Sigmoid colon (tissue), 7 donors: ENCODE data around the gene BBX. TPM values are rescaled to one million over a fixed set of nuclear protein-coding genes. Genes with fewer than 3 reads are reported as not detected.

ENCODE experiments used
- DNase-seq: peaks from one replicate; pipeline ENCODE4 v3.0.0-alpha.2; 2019
- H3K27ac ChIP-seq, 4 donors: fragments of 200-600 bp; sonication (generic); one replicate each; pipeline ENCODE4 v1.5.1; 2016 to 2019; ENCODE audit warnings: mild to moderate bottlenecking in 1 of 4
- H3K27me3 ChIP-seq, 3 donors: fragments of 200-600 bp; sonication (generic); one replicate each; pipeline ENCODE4 v1.5.1; 2019; ENCODE audit warnings: mild to moderate bottlenecking in 1 of 3
- H3K36me3 ChIP-seq, 4 donors: fragments of 200-600 bp; sonication (generic); one replicate each; pipeline ENCODE4 v1.5.1; 2016 to 2019
- H3K4me1 ChIP-seq, 4 donors: fragments of 200-600 bp; sonication (generic); one replicate each; pipeline ENCODE4 v1.5.1; 2017 to 2019
- H3K4me3 ChIP-seq, 4 donors: fragments of 200-600 bp; sonication (generic); one replicate each; pipeline ENCODE4 v1.5.1; 2017 to 2019; ENCODE audit warnings: mild to moderate bottlenecking in 2 of 4, moderate library complexity in 1 of 4
- H3K9me3 ChIP-seq, 4 donors: fragments of 200-600 bp in 3 of 4; sonication (generic) in 3 of 4; one replicate each; pipeline versions ENCODE4 v1.5.1 to v1.6.1; 2013 to 2019
- CTCF ChIP-seq, 4 experiments: fragments of 450-650 bp in 3 of 4; fragments of 200-600 bp in 1 of 4; IDR thresholded peaks; one replicate each; pipeline ENCODE4 v1.5.1; 2016 to 2019; ENCODE audit warnings: antibody characterized with exemption in 4 of 4, mild to moderate bottlenecking in 3 of 4, moderate library complexity in 2 of 4
- EP300 ChIP-seq, 4 donors: sonication (generic); formaldehyde crosslinking; IDR thresholded peaks; one replicate each; pipeline ENCODE4 v1.6.1; 2017; ENCODE audit warnings: antibody characterized with exemption in 4 of 4
- POLR2A ChIP-seq, 2 donors: fragments of 450-650 bp; IDR thresholded peaks; one replicate each; pipeline ENCODE4 v1.6.1; 2016; ENCODE audit warnings: antibody characterized with exemption in 2 of 2, mild to moderate bottlenecking in 2 of 2, moderate library complexity in 2 of 2
- POLR2AphosphoS5 ChIP-seq, 4 donors: sonication (generic); formaldehyde crosslinking; IDR thresholded peaks; one replicate each; pipeline ENCODE4 v1.6.1; 2017; ENCODE audit warnings: antibody characterized with exemption in 4 of 4
- WGBS, 2 donors: extraction: QIAGEN DNeasy Blood & Tissue Kit; methylation state at CpG; one replicate each; pipeline ENCODE4 v1.1.7; 2013; 5-methylcytosine and 5-hydroxymethylcytosine counted together
- intact Hi-C: fragments of 100-400 bp; cut with DNase I; formaldehyde crosslinking; loops from one replicate; pipeline ENCODE4 v1.15.1; 2023
- polyA plus RNA-seq, 3 donors: library from polyadenylated mRNA; stranded (reverse); fragments of 200-250 nt; gene quantifications; one replicate each; pipeline ENCODE4 v1.2.3, GENCODE V29; 2013
- total RNA-seq, 4 donors: library from RNA; depleted of rRNA; stranded (reverse); fragments of >200 nt; gene quantifications; one replicate each; pipeline ENCODE4 v1.1.0, GENCODE V29; 2016
- donor health status: healthy with polysubstance abuse.
- donor health status: Bipolar disorder and iron deficiency.
- donor health status: healthy.

BBX gene
- total and polyA plus RNA-seq, 7 donors = 3.0 to 93.3 (median 71.1) TPM

- WGBS, 2 donors = 65 to 75% methylated on average over 3 of the region's 3 CpGs
- DNase-seq = no peak
- Histone ChIP-seq H3K4me1 (peaks cover 0 to 42% (median 18%) of the 10 kb centered on the region in 4 donors), H3K27me3 (no peaks in the 10 kb centered on the region), H3K36me3 (no peaks in the 10 kb centered on the region), H3K4me3 (no peak overlapping the region), H3K9me3 (no peaks in the 10 kb centered on the region), H3K27ac (no peak overlapping the region)
- TF ChIP-seq CTCF (IDR thresholded peaks at IDR 0.05) (peak; percentile 25 to 50 (median 38)), POLR2A (IDR thresholded peaks at IDR 0.05) (no peak)
- intact Hi-C loops = loop anchor here (5.0 to 10.0 kb wide), 4 partner anchors 82 to 427 kb away; partner anchors contain the start of gene BBX
Observed at GRCh38 chr3:107660306-107660976, 137.7 kb downstream of the BBX start.

DNA sequence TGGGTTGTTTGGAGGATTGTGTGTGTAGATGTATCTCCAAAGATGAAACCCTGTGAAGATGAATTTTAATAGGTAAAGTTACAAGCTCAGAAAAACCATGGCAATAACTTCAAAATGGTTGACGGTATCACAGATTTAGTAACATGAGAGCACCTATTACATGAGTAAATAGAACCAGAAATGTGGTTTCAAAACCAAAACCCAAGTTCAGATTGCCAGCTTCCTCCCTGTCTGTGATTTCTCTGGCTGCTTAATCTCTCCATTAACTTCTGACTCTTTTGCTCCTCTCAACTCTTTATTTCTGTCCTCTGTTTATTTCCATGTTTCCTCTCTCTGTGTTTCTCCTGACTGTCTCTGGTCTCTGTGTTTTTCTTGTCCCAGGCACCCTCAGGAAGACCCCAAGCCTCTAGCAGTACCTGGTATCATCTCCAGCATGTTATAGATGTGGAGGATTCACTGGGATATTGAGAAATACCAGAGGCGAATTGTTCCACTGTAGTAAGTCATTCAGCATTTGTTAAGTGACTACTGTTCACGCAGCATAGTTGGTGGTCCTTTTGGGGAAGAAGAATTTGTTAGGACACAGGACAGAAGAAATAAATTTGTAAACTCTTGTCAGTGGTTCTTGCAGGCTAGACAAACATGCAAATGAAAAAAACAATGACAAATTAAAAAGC lies 138.8 kb downstream of the BBX start:
- no peaks in the 10 kb centered on the region for H3K36me3 ChIP-seq
- 63 to 87% methylated on average over 3 of the region's 3 CpGs for WGBS, 2 donors
- peak overlapping the region in 3 of 4 donors; percentile 15 to 35 (median 21) for H3K4me3 ChIP-seq
- DNase-seq = no peak
- H3K27me3 ChIP-seq = no peaks in the 10 kb centered on the region
- peak overlapping the region; percentile 69 to 79 (median 74) for H3K27ac ChIP-seq
- no peak for TF ChIP-seq CTCF (IDR thresholded peaks at IDR 0.05)
- TF ChIP-seq EP300 (IDR thresholded peaks at IDR 0.05) = no peak
- no peak for TF ChIP-seq POLR2AphosphoS5 (IDR thresholded peaks at IDR 0.05)
- no peak for TF ChIP-seq POLR2A (IDR thresholded peaks at IDR 0.05)
- H3K4me1 ChIP-seq = peaks cover 0 to 43% (median 18%) of the 10 kb centered on the region in 4 donors
- H3K9me3 ChIP-seq = no peaks in the 10 kb centered on the region
- intact Hi-C loops = loop anchor here (5.0 to 10.0 kb wide), 4 partner anchors 81 to 426 kb away; partner anchors contain the start of gene BBX

DNA sequence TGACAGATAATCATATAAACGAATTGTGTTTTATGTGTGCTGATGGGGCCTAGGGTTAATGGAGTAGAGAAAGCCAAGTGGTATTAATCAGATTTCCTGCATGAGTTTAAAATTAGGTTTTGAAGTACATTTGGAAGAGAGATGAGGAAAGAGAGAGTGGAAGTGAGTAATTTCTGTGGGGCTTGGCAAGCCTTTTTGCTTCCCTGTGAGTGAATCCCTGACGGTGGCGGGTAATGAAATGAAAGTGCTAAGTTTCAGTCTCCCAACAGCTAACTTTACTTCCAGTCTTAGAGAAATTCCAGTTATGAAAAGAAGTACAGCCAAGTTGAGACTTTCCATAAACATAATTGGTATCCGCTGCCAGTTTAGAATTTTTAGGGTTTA lies 139.4 kb downstream of the BBX start:
- 60 to 82% methylated on average over 4 of the region's 4 CpGs for WGBS, 2 donors
- TF ChIP-seq CTCF (IDR thresholded peaks at IDR 0.05) (no peak), POLR2AphosphoS5 (IDR thresholded peaks at IDR 0.05) (peak in 1 of 4 donors; percentile 9), POLR2A (IDR thresholded peaks at IDR 0.05) (no peak), EP300 (IDR thresholded peaks at IDR 0.05) (no peak)
- Histone ChIP-seq H3K4me1 (peaks cover 0 to 43% (median 18%) of the 10 kb centered on the region in 4 donors), H3K4me3 (peak overlapping the region in 3 of 4 donors; percentile 15 to 35 (median 21)), H3K9me3 (no peaks in the 10 kb centered on the region), H3K27ac (peak overlapping the region; percentile 69 to 79 (median 74)), H3K27me3 (no peaks in the 10 kb centered on the region), H3K36me3 (no peaks in the 10 kb centered on the region)
- intact Hi-C loops = loop anchor here (5.0 to 10.0 kb wide), 4 partner anchors 80 to 425 kb away; partner anchors contain the start of gene BBX
- peak; percentile 81 for DNase-seq

- H3K36me3 ChIP-seq = no peaks in the 10 kb centered on the region
- no peak for TF ChIP-seq CTCF (IDR thresholded peaks at IDR 0.05)
- TF ChIP-seq POLR2A (IDR thresholded peaks at IDR 0.05) = no peak
- TF ChIP-seq EP300 (IDR thresholded peaks at IDR 0.05) = no peak
- no peak for TF ChIP-seq POLR2AphosphoS5 (IDR thresholded peaks at IDR 0.05)
- H3K4me1 ChIP-seq = peaks cover 0 to 42% (median 18%) of the 10 kb centered on the region in 4 donors
- DNase-seq = no peak
- H3K9me3 ChIP-seq = no peaks in the 10 kb centered on the region
- no peaks in the 10 kb centered on the region for H3K27me3 ChIP-seq
- 71 to 82% methylated on average over 7 of the region's 7 CpGs for WGBS, 2 donors
- peak overlapping the region in 3 of 4 donors; percentile 15 to 35 (median 21) for H3K4me3 ChIP-seq
- intact Hi-C loops = loop anchor here (5.0 to 10.0 kb wide), 4 partner anchors 80 to 425 kb away; partner anchors contain the start of gene BBX
- peak overlapping the region; percentile 69 to 79 (median 74) for H3K27ac ChIP-seq
Observed at GRCh38 chr3:107662586-107662985, 139.8 kb downstream of the BBX start.
